Neural progenitor cell (in vitro differentiated cells): ENCODE measurements around the gene ARHGEF37.

Source experiments
- CTCF ChIP-seq: fragments of 200-600 bp; sonication (generic); IDR thresholded peaks from 2 replicates; pipeline ENCODE4 v1.5.1; 2017; ENCODE audit warnings: antibody characterized with exemption, mild to moderate bottlenecking
- EZH2 ChIP-seq: fragments of 200-600 bp; sonication (generic); IDR thresholded peaks from 2 replicates; pipeline ENCODE4 v1.6.1; 2017; ENCODE audit warnings: antibody characterized with exemption, mild to moderate bottlenecking, moderate library complexity
- EZH2phosphoT487 ChIP-seq: fragments of 200-600 bp; sonication (generic); IDR thresholded peaks from 2 replicates; pipeline ENCODE4 v1.6.1; 2017; ENCODE audit warnings: antibody characterized with exemption

GRCh38 chr5:149632311-149633251 is 51.3 kb downstream of the ARHGEF37 start:
- TF ChIP-seq CTCF (no peak), EZH2 (no peak), EZH2phosphoT487 (no peak)
